IMR-90 (cell line): ENCODE results near the gene KRT16. TPM values are rescaled to one million over a fixed set of nuclear protein-coding genes. Genes with fewer than 3 reads are reported as not detected.

Experiments
- ATAC-seq: fragments of 200-7000 bp; cut with Tn5 transposase; 2 replicates; pipeline ENCODE4 v1.9.1; 2020; ENCODE audit warnings: low read depth, mild to moderate bottlenecking, moderate library complexity
- BruUV-seq: library from RNA; stranded (reverse); fragments of 400-500 nt; replicated peaks from 2 replicates; lab custom pipeline; 2021; lab: Mats Ljungman, UMichigan
- CTCF ChIA-PET: fragments of 300-600 bp; formaldehyde crosslinking; extraction: SDS; loops from one replicate; lab custom pipeline; 2021; ENCODE audit warnings: antibody characterized with exemption; lab: Yijun Ruan, JAX
- POLR2A ChIA-PET: fragments of 300-600 bp; sonication (Branson Sonifier 250); formaldehyde crosslinking; loops from one replicate; lab custom pipeline; 2022; ENCODE audit warnings: antibody characterized with exemption; ENCODE audit not compliant: unreplicated experiment; lab: Charles Lee
- DNase-seq: peaks from one replicate; pipeline ENCODE4 v3.0.0; 2013
- H2AFZ ChIP-seq: replicated peaks from 2 replicates; pipeline ENCODE3; 2013; ENCODE audit warnings: low read length, mild to moderate bottlenecking; ENCODE audit not compliant: poor library complexity
- H2AK5ac ChIP-seq: 2 replicates; pipeline ENCODE4 v1.6.1; 2013; ENCODE audit warnings: low read depth, low read length, inconsistent platforms
- H2AK9ac ChIP-seq: replicated peaks from 2 replicates; pipeline ENCODE3; 2013; ENCODE audit warnings: mild to moderate bottlenecking, low read depth, low read length, moderate library complexity; ENCODE audit not compliant: poor library complexity
- H2BK120ac ChIP-seq: 2 replicates; pipeline ENCODE4 v1.6.1; 2013; ENCODE audit warnings: low read depth, low read length, inconsistent platforms
- H2BK15ac ChIP-seq: 3 replicates; pipeline ENCODE4 v1.6.1; 2013; ENCODE audit warnings: low read depth, low read length, inconsistent platforms
- H2BK20ac ChIP-seq: 2 replicates; pipeline ENCODE4 v1.6.1; 2013; ENCODE audit warnings: low read depth, mild to moderate bottlenecking, inconsistent platforms, low read length, moderate library complexity
- H2BK5ac ChIP-seq: 2 replicates; pipeline ENCODE4 v1.6.1; 2013; ENCODE audit warnings: mild to moderate bottlenecking, low read depth, low read length, inconsistent platforms; ENCODE audit not compliant: poor library complexity, severe bottlenecking
- H3K14ac ChIP-seq: replicated peaks from 2 replicates; pipeline ENCODE4 v1.6.1; 2013; ENCODE audit warnings: low read depth, low read length, inconsistent platforms
- H3K18ac ChIP-seq: 2 replicates; pipeline ENCODE4 v1.6.1; 2013; ENCODE audit warnings: low read depth, low read length, control low read depth
- H3K23ac ChIP-seq: 2 replicates; pipeline ENCODE4 v1.6.1; 2013; ENCODE audit warnings: low read depth, low read length, inconsistent platforms
- H3K27ac ChIP-seq: 2 replicates; pipeline ENCODE4 v1.5.1; 2013; ENCODE audit warnings: mild to moderate bottlenecking, control low read depth, low read length; ENCODE audit not compliant: insufficient read depth
- H3K27me3 ChIP-seq: 2 replicates; pipeline ENCODE4 v1.6.1; 2013; ENCODE audit warnings: low read length; ENCODE audit not compliant: control insufficient read depth, insufficient read depth
- H3K36me3 ChIP-seq: 2 replicates; pipeline ENCODE4 v1.6.1; 2013; ENCODE audit warnings: low read length, mixed read lengths; ENCODE audit not compliant: control insufficient read depth, insufficient read depth
- H3K4ac ChIP-seq: 2 replicates; pipeline ENCODE4 v1.6.1; 2013; ENCODE audit warnings: low read depth, low read length, inconsistent platforms
- H3K4me1 ChIP-seq: 2 replicates; pipeline ENCODE4 v1.6.1; 2013; ENCODE audit warnings: low read length, mixed read lengths; ENCODE audit not compliant: control insufficient read depth, insufficient read depth
- H3K4me2 ChIP-seq: 2 replicates; pipeline ENCODE4 v1.6.1; 2013; ENCODE audit warnings: low read depth, mild to moderate bottlenecking, control low read depth, low read length, moderate library complexity
- H3K4me3 ChIP-seq: 2 replicates; pipeline ENCODE4 v1.5.1; 2013; ENCODE audit warnings: low read depth, mild to moderate bottlenecking, control low read depth, low read length, moderate library complexity; ENCODE audit not compliant: insufficient read depth
- H3K56ac ChIP-seq: 2 replicates; pipeline ENCODE4 v1.6.1; 2013; ENCODE audit warnings: low read length, inconsistent platforms; ENCODE audit not compliant: insufficient read depth; ENCODE audit errors: extremely low read depth
- H3K79me1 ChIP-seq, 2 experiments: 2 replicates each; pipeline ENCODE4 v1.6.1; 2013; ENCODE audit warnings: low read length in 2 of 2, inconsistent platforms in 1 of 2, low read depth in 1 of 2
- H3K9ac ChIP-seq: 2 replicates; pipeline ENCODE4 v1.6.1; 2013; ENCODE audit warnings: low read depth, low read length, control low read depth
- H3K9me1 ChIP-seq: 2 replicates; pipeline ENCODE4 v1.6.1; 2013; ENCODE audit warnings: low read length, inconsistent platforms; ENCODE audit not compliant: insufficient read depth
- H3K9me3 ChIP-seq: 2 replicates; pipeline ENCODE4 v1.6.1; 2013; ENCODE audit warnings: low read length; ENCODE audit not compliant: control insufficient read depth, insufficient read depth
- H4K20me1 ChIP-seq: 2 replicates; pipeline ENCODE4 v1.6.1; 2013; ENCODE audit warnings: low read length, inconsistent platforms; ENCODE audit not compliant: insufficient read depth
- H4K5ac ChIP-seq: 2 replicates; pipeline ENCODE4 v1.6.1; 2013; ENCODE audit warnings: mild to moderate bottlenecking, low read depth, low read length, control low read depth
- H4K8ac ChIP-seq, 2 experiments: 2 replicates each; pipeline ENCODE4 v1.6.1; 2013; ENCODE audit warnings: low read depth in 2 of 2, low read length in 2 of 2, control low read depth in 1 of 2, inconsistent platforms in 1 of 2
- H4K91ac ChIP-seq: 2 replicates; pipeline ENCODE4 v1.6.1; 2013; ENCODE audit warnings: low read depth, low read length, inconsistent platforms; ENCODE audit not compliant: insufficient read depth
- BHLHE40 ChIP-seq: fragments of 150-350 bp; IDR thresholded peaks from 2 replicates; pipeline ENCODE4 v1.6.1; 2016; ENCODE audit warnings: mild to moderate bottlenecking, low read depth, low read length
- CHD1 ChIP-seq: IDR thresholded peaks from 2 replicates; pipeline ENCODE4 v1.6.1; 2012; ENCODE audit warnings: low read depth, low read length, improper control_type of control experiment
- MAFK ChIP-seq: IDR thresholded peaks from 2 replicates; pipeline ENCODE4 v1.6.1; 2012; ENCODE audit warnings: low read depth, low read length, improper control_type of control experiment
- MAZ ChIP-seq: IDR thresholded peaks from 2 replicates; pipeline ENCODE4 v1.6.1; 2012; ENCODE audit warnings: low read depth, mild to moderate bottlenecking, low read length, improper control_type of control experiment, moderate library complexity, borderline replicate concordance
- MXI1 ChIP-seq: IDR thresholded peaks from 2 replicates; pipeline ENCODE4 v1.6.1; 2012; ENCODE audit warnings: low read depth, mild to moderate bottlenecking, low read length, moderate library complexity, borderline replicate concordance
- NFE2L2 ChIP-seq: fragments of 150-350 bp; IDR thresholded peaks from 2 replicates; pipeline ENCODE4 v1.6.1; 2016; ENCODE audit warnings: low read depth, mild to moderate bottlenecking, low read length
- POLR2A ChIP-seq: IDR thresholded peaks from 2 replicates; pipeline ENCODE4 v1.6.1; 2012; ENCODE audit warnings: mild to moderate bottlenecking, low read depth, low read length
- RAD21 ChIP-seq: IDR thresholded peaks from 2 replicates; pipeline ENCODE4 v1.6.1; 2012; ENCODE audit warnings: low read length, improper control_type of control experiment
- RCOR1 ChIP-seq: IDR thresholded peaks from 2 replicates; pipeline ENCODE4 v1.6.1; 2012; ENCODE audit warnings: mild to moderate bottlenecking, low read length, improper control_type of control experiment; ENCODE audit not compliant: insufficient replicate concordance
- RFX5 ChIP-seq: IDR thresholded peaks from 2 replicates; pipeline ENCODE4 v1.8.0; 2012; ENCODE audit warnings: low read depth, mild to moderate bottlenecking, low read length, moderate library complexity
- SMC3 ChIP-seq: fragments of 150-350 bp; IDR thresholded peaks from 2 replicates; pipeline ENCODE4 v1.6.1; 2016; ENCODE audit warnings: low read depth, mild to moderate bottlenecking, antibody characterized with exemption, low read length, moderate library complexity
- WGBS, 2 experiments: methylation state at CpG; one replicate each; pipeline versions ENCODE4 v1.1.5 to v1.1.7; 2013; ENCODE audit warnings: missing lambda C conversion rate in 2 of 2; ENCODE audit not compliant: insufficient read length in 1 of 2; ENCODE audit errors: extremely low coverage in 2 of 2; 5-methylcytosine and 5-hydroxymethylcytosine counted together
- dilution Hi-C: fragments of 300-500 bp; cut with HindIII; formaldehyde crosslinking; loops from one replicate; pipeline ENCODE4 v1.14.3; 2018; ENCODE audit warnings: low sequenced_read_pairs; ENCODE audit not compliant: unreplicated experiment
- in situ Hi-C: fragments of 300-500 bp; cut with MboI; formaldehyde crosslinking; loops from 3 replicates; pipeline ENCODE4 v1.14.3; 2019; ENCODE audit warnings: low sequenced_read_pairs, inconsistent platforms, mixed read lengths
- intact Hi-C: fragments of 100-400 bp; cut with micrococcal nuclease; formaldehyde crosslinking; loops from 2 replicates; pipeline ENCODE4 v1.10.0; 2022
- polyA plus RNA-seq, 3 experiments: library from polyadenylated mRNA; depleted of rRNA; stranded (reverse); fragments of >200 nt; gene quantifications; 2 replicates each; pipeline ENCODE4 v1.2.3, GENCODE V29; 2012; ENCODE audit warnings: low replicate concordance in 1 of 3
- total RNA-seq: library from RNA; depleted of rRNA; stranded (reverse); fragments of >200 nt; gene quantifications from 2 replicates; pipeline ENCODE4 v1.2.3, GENCODE V29; 2012
- TF ChIP-seq, protein P1 (sequence below): fragments of 150-350 bp; IDR thresholded peaks from 2 replicates; pipeline ENCODE4 v1.6.1; 2017; ENCODE audit warnings: mild to moderate bottlenecking, antibody characterized with exemption, low read length, low read depth
- TF ChIP-seq, protein P2 (sequence below): conservative IDR thresholded peaks from 2 replicates; pipeline ENCODE4 v1.5.1; 2012; ENCODE audit warnings: mild to moderate bottlenecking, low read depth, low read length, improper control_type of control experiment

The KRT16 gene
- total and polyA plus RNA-seq, 2 of the 4 experiments (the other 2 are of a cell fraction) = not detected

DNA sequence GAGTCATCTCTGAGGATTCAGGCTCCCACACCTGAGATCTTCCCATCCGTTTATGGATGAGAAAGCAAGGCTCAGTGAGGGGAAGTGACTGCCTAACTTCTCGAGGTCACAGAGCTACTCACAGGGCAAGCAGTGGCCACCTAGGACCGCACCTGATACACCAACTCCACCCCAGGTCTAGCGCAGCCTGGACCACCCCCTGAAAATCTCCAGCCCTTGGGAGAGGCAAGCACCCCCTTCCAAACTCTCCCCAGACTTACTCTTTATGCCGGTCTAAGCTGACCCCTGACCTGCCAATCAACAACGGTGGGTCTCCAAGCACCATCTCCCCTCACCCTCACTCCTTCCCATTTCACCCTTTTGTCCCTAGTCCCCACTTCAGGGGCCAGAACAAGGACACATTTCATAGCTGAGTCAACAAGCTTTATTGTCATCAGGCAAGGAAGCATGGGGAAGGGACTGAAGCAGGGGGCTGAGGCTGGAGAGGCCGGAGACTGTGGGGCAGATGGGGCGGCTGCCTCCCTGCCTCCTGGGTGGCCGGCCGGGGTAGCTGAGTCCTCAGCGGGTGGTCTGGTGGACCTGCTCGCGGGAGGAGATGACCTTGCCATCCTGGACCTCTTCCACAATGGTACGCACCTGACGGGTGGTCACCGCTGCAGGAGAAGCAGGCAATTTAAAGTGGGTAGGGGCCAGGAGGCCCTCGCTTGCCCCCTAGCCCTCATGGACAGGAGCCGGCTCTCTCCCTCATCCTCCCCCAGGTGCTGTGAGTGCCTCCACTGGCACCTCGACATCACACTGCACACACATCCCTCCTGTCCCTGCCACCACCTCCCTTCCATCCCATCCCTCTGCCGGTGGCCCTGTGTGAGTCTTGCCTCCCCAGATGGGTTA, 6.7 kb upstream of the KRT16 start (continued):
- no peak for TF ChIP-seq RCOR1

DNA sequence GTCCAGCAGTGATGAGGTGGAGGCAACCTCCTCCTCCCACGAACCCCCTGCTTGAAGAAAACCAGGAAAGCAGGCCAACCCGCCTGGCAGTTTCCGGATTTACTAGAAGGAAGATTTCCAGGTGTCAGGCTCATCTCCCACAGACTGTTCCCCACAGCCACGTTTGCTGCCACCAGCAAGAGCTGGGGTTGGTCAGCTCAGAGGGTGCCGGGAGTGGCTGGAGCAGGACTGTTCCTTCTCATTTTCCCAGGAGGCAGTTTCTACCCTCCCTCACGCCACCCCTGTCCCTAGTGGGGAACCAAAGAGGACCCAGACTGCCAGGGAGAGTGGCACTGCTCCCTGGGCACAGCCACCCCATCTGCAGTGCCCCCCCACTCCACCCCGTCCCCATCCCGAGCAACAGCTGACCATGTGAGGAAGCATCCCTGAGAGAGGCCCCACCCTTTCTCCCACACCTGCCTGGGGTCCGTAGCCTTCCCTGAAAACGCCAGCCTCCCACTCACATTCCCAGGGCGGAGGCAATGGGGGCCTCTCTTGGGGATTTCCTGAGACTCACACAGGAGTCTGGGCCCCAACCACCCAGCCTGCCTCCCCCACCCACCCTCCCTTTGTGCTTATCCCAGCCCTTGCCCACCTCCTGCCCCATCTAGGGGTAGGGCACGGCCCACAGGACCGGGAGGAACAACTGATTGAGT, 5.9 kb upstream of the KRT16 start:
- Histone ChIP-seq H3K23ac (no peak overlapping the region), H4K91ac (no peak overlapping the region), H3K56ac (no peak overlapping the region), H2AK9ac (no peak overlapping the region), H2AK5ac (no peak overlapping the region), H3K27me3 (peaks cover 42% of the 10 kb centered on the region), H3K18ac (no peak overlapping the region), H3K36me3 (no peaks in the 10 kb centered on the region), H3K79me1 (no peaks in the 10 kb centered on the region), H2BK20ac (no peak overlapping the region), H3K14ac (no peak overlapping the region), H4K8ac (no peak overlapping the region), H3K9me1 (no peaks in the 10 kb centered on the region), H2AFZ (no peak overlapping the region), H3K4me2 (no peak overlapping the region), H3K9ac (no peak overlapping the region), H3K4me1 (no peaks in the 10 kb centered on the region), H3K4ac (no peak overlapping the region), H3K4me3 (no peak overlapping the region), H4K20me1 (no peaks in the 10 kb centered on the region), H2BK15ac (no peak overlapping the region), H3K27ac (no peak overlapping the region), H2BK120ac (no peak overlapping the region), H2BK5ac (no peak overlapping the region), H4K5ac (no peak overlapping the region), H3K9me3 (no peaks in the 10 kb centered on the region)
- DNase-seq (no peak), ATAC-seq (no peak)
- intact Hi-C loops (no loop called here), dilution Hi-C loops (no loop called here), in situ Hi-C loops (no loop called here)
- CTCF ChIA-PET = no interaction called here
- BruUV-seq = no TSS peak
- POLR2A ChIA-PET = no interaction called here
- 60% methylated on average over 5 of the region's 13 CpGs; no CpG with 5 or more reads in 1 of the 2 experiments for WGBS, 2 experiments
- TF ChIP-seq POLR2A (no peak), MAZ (no peak), RCOR1 (no peak), MAFK (no peak), CHD1 (no peak), MXI1 (no peak), RFX5 (no peak), SMC3 (no peak), RAD21 (no peak), BHLHE40 (no peak), NFE2L2 (no peak)
- TF ChIP-seq, protein P1, sequence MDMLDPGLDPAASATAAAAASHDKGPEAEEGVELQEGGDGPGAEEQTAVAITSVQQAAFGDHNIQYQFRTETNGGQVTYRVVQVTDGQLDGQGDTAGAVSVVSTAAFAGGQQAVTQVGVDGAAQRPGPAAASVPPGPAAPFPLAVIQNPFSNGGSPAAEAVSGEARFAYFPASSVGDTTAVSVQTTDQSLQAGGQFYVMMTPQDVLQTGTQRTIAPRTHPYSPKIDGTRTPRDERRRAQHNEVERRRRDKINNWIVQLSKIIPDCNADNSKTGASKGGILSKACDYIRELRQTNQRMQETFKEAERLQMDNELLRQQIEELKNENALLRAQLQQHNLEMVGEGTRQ = no peak
- TF ChIP-seq, protein P2, sequence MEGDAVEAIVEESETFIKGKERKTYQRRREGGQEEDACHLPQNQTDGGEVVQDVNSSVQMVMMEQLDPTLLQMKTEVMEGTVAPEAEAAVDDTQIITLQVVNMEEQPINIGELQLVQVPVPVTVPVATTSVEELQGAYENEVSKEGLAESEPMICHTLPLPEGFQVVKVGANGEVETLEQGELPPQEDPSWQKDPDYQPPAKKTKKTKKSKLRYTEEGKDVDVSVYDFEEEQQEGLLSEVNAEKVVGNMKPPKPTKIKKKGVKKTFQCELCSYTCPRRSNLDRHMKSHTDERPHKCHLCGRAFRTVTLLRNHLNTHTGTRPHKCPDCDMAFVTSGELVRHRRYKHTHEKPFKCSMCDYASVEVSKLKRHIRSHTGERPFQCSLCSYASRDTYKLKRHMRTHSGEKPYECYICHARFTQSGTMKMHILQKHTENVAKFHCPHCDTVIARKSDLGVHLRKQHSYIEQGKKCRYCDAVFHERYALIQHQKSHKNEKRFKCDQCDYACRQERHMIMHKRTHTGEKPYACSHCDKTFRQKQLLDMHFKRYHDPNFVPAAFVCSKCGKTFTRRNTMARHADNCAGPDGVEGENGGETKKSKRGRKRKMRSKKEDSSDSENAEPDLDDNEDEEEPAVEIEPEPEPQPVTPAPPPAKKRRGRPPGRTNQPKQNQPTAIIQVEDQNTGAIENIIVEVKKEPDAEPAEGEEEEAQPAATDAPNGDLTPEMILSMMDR = no peak
